GM21786 (cell line): Measurements from ENCODE around the gene TNMD.

Experiments used
- ATAC-seq: cut with Tn5 transposase; IDR thresholded peaks from one replicate; pipeline ENCODE4 v1.9.1; 2021; ENCODE audit not compliant: unreplicated experiment

TNMD gene

GRCh38 chrX:100643956-100644860 is 59.5 kb downstream of the TNMD start, which contains the start of gene SRPX2:
Gene SRPX2, plus strand, starts transcription at chrX:100644199. Its CDS starts 2,124 bp downstream, at chrX:100646323.
- ATAC-seq = no peak

GRCh38 chrX:100645106-100645505 is 60.4 kb downstream of the TNMD start:
- no peak for ATAC-seq

GRCh38 chrX:100647095-100647494 is 62.4 kb downstream of the TNMD start:
- ATAC-seq = no peak

- no peak for ATAC-seq
These were observed 63.0 kb downstream of the TNMD start for GRCh38 chrX:100647739-100648138.

- no peak for ATAC-seq
These were observed 64.0 kb downstream of the TNMD start for GRCh38 chrX:100648458-100649417.
